NCI-H2081 treated with DMSO at 0.1 percent for 48 hours (cell line): ENCODE data around the gene MVB12B.
A peak's percentile ranks its signal among the peaks of the same experiment; 100 is the strongest.

Source experiments
- DNase-seq: peaks from one replicate; lab custom pipeline; 2025; lab: John Stamatoyannopoulos, UW

MVB12B gene

DNA sequence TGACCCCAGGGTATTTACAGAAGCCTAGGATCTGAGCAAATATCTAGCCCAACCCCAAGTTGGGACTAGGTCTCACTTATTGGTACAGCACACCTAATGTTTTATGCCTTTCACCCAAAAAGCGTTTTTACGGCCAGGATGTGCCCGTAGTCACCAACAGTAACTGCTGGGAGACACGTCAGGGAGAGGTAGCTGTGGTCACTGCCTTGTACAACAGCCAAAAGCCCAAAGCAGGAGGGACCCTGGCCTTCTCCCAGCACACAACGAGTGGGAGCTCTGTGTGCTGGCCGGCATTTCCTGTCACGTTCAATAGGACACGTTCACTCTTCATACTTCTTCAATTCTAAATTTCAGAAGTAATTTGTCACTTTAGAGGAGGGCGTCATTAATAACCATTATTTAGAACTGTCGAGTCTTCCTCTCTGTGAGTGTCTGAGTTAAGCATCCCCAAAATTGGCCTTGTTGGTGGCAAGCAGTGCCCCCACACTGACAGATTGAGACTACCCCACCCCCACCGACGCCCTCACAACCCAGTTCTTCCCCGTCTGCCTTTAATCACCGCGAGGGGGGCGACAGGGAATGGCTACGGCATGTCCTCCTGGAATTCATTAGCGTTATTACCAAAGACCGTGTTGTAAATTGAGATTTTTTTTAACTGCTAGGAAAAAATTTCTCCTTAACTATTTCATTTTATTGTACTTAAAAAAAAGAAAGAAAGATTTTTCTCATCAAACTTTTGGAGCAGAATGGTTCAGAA lies 80.7 kb downstream of the MVB12B start:
- DNase-seq = no peak

- no peak for DNase-seq
Observed at GRCh38 chr9:126408004-126408403, 81.4 kb downstream of the MVB12B start.

DNA sequence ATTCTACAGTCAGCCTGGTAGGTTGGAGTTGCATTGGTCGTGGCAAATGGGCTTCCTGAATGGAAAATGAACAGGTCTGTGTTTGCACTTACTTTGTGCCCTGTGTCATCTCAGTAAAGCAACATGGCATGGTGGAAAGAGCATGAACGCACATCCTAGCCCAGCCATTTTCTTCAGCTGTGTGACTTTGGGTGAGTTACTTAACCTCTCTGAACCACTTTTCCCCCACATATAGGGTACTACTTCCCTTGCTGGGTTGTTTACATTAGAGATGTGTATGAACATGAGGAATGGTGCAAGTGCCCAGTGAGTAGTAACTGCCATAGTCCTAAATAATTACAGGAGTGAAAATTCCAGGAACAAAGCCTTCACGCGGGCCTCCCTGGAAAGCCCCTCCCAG lies 83.6 kb downstream of the MVB12B start:
- no peak for DNase-seq

- no peak for DNase-seq
Observed at GRCh38 chr9:126411225-126411947, 84.8 kb downstream of the MVB12B start.

DNA sequence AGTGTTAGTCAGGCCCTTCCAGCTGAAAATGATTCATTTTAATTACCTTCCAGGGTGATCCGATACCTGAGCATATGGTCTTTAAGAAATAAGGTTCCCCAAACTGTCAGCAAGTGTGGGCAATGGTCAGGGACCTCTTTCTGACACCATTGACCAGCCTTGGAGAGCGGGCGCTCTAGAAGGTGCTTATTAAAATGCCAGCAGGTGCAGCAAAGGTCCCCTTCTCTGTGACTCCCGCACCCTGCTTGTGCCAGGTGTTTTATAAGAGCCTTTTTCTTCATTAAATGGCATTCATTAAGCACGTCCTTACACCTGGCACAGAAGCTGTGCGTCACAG lies 85.3 kb downstream of the MVB12B start:
- DNase-seq = no peak

GRCh38 chr9:126412905-126413304 lies 86.3 kb downstream of the MVB12B start:
- no peak for DNase-seq

GRCh38 chr9:126413391-126414068 lies 86.9 kb downstream of the MVB12B start:
- DNase-seq = no peak

GRCh38 chr9:126415741-126416370 lies 89.2 kb downstream of the MVB12B start:
- DNase-seq = no peak

DNA sequence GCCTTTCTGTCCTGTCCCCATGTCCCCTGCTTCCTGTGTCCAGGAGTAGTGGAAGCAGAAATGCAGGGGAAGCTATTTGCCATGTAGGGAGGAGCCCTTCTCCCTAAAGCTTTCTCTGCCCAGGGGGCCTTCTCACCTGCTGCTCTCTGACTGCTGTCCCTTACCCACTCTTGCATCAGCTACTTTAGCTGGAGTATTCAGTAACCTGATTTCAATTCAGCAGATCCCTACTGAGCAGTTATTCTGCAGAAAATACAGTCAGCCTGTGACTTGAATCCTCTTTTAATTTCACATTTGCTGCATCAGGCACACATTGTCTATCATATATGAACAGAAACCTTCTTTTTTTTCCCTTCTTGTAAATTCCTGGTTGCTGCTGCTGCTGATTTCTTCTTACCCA lies 90.4 kb downstream of the MVB12B start:
- DNase-seq = peak; percentile 33

DNA sequence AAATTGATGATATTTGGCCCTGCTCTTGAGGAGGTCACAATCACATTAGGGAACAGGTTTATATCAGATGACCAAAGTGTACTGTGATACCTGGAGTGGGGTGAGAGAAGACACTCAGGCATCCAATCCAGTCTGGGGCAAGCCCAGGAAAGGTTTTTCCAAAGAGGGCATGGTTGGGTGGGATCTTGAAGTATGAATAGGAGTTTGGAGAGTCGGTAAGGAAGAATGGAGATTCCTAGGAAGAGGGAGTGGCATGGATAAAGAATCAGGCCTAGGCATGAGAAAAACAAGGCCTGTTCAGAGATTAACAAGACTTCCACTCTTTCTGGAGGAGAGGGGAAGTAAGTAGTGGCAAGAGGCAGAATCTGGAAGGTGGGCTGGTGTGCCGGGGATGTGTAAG lies 91.1 kb downstream of the MVB12B start:
- DNase-seq = no peak

GRCh38 chr9:126418608-126419007 lies 92.0 kb downstream of the MVB12B start:
- no peak for DNase-seq

DNA sequence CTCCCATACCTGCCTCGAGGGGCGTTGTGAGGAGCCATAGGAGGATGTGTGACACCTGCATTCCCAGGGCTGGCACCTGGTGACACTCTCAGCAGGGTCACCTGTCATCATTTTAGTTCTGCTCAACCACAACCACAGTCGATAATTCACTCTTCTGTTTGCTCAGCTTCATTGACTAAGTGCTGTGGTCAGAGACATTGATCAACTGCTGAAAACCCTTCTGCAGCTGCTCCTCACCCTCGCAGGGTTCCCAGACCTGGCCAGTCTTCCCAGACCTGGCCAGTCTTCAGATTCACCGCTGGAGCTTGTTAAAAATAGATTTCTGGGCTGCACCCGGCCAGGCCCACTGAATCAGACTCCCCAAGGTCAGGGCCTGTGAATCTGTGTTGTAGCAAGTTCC lies 92.8 kb downstream of the MVB12B start:
- DNase-seq = peak; percentile 77

GRCh38 chr9:126420135-126420534 lies 93.5 kb downstream of the MVB12B start:
- DNase-seq = no peak

- peak; percentile 87 for DNase-seq
Observed at GRCh38 chr9:126420643-126421564, 94.3 kb downstream of the MVB12B start.

DNA sequence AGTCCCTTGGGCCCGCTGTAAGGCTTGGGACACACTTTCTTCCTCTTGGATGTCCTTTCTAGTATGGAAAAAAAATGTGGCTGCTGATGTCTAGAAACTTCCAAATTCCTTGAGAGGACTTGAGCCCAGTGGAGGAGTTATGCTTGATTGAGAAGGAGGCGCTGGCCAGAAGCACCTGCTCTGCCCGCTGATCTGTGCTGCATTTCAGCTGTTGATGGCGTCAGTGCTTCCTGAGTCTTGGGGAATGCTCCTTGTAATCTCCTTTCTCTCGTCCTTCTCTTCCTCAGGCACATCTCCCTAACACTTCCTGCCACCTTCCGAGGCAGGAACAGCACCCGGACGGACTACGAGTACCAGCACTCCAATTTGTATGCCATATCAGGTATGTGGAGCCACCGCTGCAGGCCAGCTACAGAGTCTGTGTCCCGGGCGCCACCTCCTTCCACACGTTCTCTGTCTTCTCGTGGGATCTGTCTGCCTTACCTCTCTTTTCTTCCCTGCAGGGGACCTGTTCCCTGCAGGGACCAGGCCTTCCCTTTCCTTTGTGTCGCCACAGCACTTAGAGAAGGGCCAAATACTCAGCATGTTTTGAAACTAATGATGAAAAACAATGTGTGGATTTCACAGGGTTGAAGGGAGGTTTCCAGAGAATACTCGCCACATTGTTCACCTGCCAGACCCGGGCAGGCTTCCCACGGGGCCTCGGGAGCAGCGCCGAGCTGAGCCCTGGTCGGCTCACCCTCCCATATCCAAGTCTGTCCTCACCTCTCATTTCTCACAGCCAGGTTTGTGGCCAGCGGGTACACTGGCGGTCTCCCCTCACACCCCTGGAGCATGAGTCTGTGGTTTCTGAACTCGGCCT lies 95.2 kb downstream of the MVB12B start:
- DNase-seq = peak; percentile 22

DNA sequence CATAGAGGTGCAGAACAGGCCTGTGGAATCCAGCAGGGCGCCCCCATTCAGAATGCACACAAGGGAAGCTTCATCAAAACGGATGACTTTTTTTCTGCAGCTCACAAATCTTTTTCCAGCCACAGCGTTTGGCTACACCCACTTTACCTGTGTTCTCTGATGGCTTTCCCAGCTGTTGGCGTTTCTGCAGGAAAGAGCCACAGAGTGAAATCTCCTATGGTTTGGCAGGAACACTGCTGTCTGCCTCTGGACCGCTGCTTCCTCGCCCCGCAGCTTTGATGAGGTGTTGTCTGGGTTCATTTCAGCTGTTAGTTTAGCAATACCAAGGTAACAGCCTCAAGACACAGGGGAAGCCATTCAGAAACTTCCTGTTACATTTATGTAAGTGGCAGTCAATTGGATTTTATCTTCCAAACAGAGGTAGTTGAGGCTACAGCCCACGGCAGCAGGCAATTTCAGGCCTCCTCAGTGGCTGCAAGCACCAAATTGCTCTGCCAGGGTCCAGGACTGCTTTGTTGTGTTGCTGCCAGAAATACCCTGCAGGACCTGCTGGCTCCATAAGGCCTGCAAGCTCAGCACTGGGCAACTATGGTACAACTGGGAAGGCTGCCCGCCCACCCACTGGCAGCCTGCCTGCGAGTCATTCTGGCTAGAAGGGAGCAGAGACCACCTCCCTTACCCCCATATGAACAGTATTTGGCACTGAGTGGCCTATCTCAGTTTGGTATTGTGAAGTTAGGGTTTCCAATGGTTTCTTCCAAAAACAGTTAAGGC lies 96.7 kb downstream of the MVB12B start:
- DNase-seq = no peak

GRCh38 chr9:126423916-126424185 lies 97.2 kb downstream of the MVB12B start:
- DNase-seq = no peak

GRCh38 chr9:126424511-126424910 lies 97.9 kb downstream of the MVB12B start:
- DNase-seq = no peak

GRCh38 chr9:126428534-126429175 lies 102.0 kb downstream of the MVB12B start:
- no peak for DNase-seq

- DNase-seq = no peak
Observed at GRCh38 chr9:126429190-126429589, 102.6 kb downstream of the MVB12B start.
